Left hindlimb (tissue), 1 donor: ENCODE measurements around the gene MCCC2.
"Not testable (repeated sequence)": the region's sequence is repeated elsewhere in the genome, so short reads cannot be mapped to it uniquely, and the experiment has no call there.

Experiments used
- DNase-seq: peaks from one replicate; pipeline ENCODE4 v3.0.0-alpha.2; 2018

The MCCC2 gene

GRCh38 chr5:71586941-71587765, at the start of gene MCCC2:
Gene MCCC2, plus strand, starts transcription at chr5:71587340. Its CDS starts 86 bp downstream, at chr5:71587426.
- DNase-seq: peak; percentile 98

- no peak for DNase-seq
Observed at GRCh38 chr5:71537687-71538086, 49.5 kb upstream of the MCCC2 start.

GRCh38 chr5:71550885-71551284, 36.3 kb upstream of the MCCC2 start:
- not testable (repeated sequence) for DNase-seq

- DNase-seq: not testable (repeated sequence)
Observed at GRCh38 chr5:71551582-71551981, 35.6 kb upstream of the MCCC2 start.

GRCh38 chr5:71552026-71552749, 35.0 kb upstream of the MCCC2 start:
- not testable (repeated sequence) for DNase-seq

- no peak for DNase-seq
Observed at GRCh38 chr5:71563161-71563560, 24.0 kb upstream of the MCCC2 start.

GRCh38 chr5:71564895-71565294, 22.2 kb upstream of the MCCC2 start:
- no peak for DNase-seq

- no peak for DNase-seq
Observed at GRCh38 chr5:71569748-71570509, 17.2 kb upstream of the MCCC2 start.

GRCh38 chr5:71571811-71572210, 15.3 kb upstream of the MCCC2 start:
- not testable (repeated sequence) for DNase-seq

GRCh38 chr5:71573591-71573990, 13.5 kb upstream of the MCCC2 start:
- DNase-seq: no peak

- not testable (repeated sequence) for DNase-seq
Observed at GRCh38 chr5:71575588-71575987, 11.6 kb upstream of the MCCC2 start.

GRCh38 chr5:71576241-71576640, 10.9 kb upstream of the MCCC2 start:
- no peak for DNase-seq

- not testable (repeated sequence) for DNase-seq
Observed at GRCh38 chr5:71577839-71578238, 9.3 kb upstream of the MCCC2 start.

GRCh38 chr5:71582945-71583584, 4.1 kb upstream of the MCCC2 start:
- no peak for DNase-seq

- no peak for DNase-seq
Observed at GRCh38 chr5:71586052-71586940, 844 bp upstream of the MCCC2 start.

GRCh38 chr5:71587766-71588532, 809 bp downstream of the MCCC2 start:
- no peak for DNase-seq

GRCh38 chr5:71588533-71588885, 1.4 kb downstream of the MCCC2 start:
- DNase-seq: no peak

GRCh38 chr5:71589903-71590302, 2.8 kb downstream of the MCCC2 start:
- no peak for DNase-seq

GRCh38 chr5:71591100-71591499, 4.0 kb downstream of the MCCC2 start:
- DNase-seq: no peak

GRCh38 chr5:71596169-71596568, 9.0 kb downstream of the MCCC2 start:
- no peak for DNase-seq

GRCh38 chr5:71597001-71597400, 9.9 kb downstream of the MCCC2 start:
- no peak for DNase-seq
